Psoas muscle (tissue), 8 donors: ENCODE data around the gene DAB2IP. TPM values are rescaled to one million over a fixed set of nuclear protein-coding genes. Genes with fewer than 3 reads are reported as not detected.
"Not testable (repeated sequence)": the region's sequence is repeated elsewhere in the genome, so short reads cannot be mapped to it uniquely, and the experiment has no call there.

Experiments
- ATAC-seq, 4 donors: fragments of 200-7000 bp; cut with Tn5 transposase; one replicate each; pipeline ENCODE4 v1.9.1; 2020; ENCODE audit warnings: moderate library complexity in 3 of 4, mild to moderate bottlenecking in 2 of 4
- DNase-seq, 2 donors: peaks; one replicate each; pipeline ENCODE4 v3.0.0-alpha.2; 2020
- H3K27ac ChIP-seq: fragments of 200-600 bp; one replicate; pipeline ENCODE4 v1.8.0; 2022
- H3K27me3 ChIP-seq, 3 donors: fragments of 200-600 bp in 1 of 3; one replicate each; pipeline versions ENCODE4 v1.6.1 to v1.8.0; 2013 to 2022; ENCODE audit warnings: low read length in 2 of 3, mild to moderate bottlenecking in 2 of 3, moderate library complexity in 1 of 3; ENCODE audit not compliant: insufficient read depth in 3 of 3
- H3K36me3 ChIP-seq, 2 donors: fragments of 200-600 bp in 1 of 2; one replicate each; pipeline versions ENCODE4 v1.6.1 to v1.8.0; 2013 to 2022; ENCODE audit warnings: low read depth in 1 of 2, mild to moderate bottlenecking in 1 of 2, moderate library complexity in 1 of 2; ENCODE audit not compliant: insufficient read depth in 1 of 2
- H3K4me1 ChIP-seq: fragments of 200-600 bp; one replicate; pipeline ENCODE4 v1.8.0; 2022
- H3K4me3 ChIP-seq: fragments of 200-600 bp; one replicate; pipeline ENCODE4 v1.8.0; 2022; ENCODE audit warnings: mild to moderate bottlenecking
- H3K9me3 ChIP-seq: fragments of 200-600 bp; one replicate; pipeline ENCODE4 v1.8.0; 2022
- CTCF ChIP-seq: fragments of 200-600 bp; IDR thresholded peaks from one replicate; pipeline ENCODE4 v1.8.0; 2022; ENCODE audit warnings: antibody characterized with exemption
- WGBS, 3 donors: extraction: QIAGEN DNeasy Blood & Tissue Kit; methylation state at CpG; one replicate each; pipeline versions ENCODE4 v1.1.6 to v1.1.7; 2013; 5-methylcytosine and 5-hydroxymethylcytosine counted together
- intact Hi-C, 2 donors: fragments of 100-400 bp; cut with DNase I; formaldehyde crosslinking; loops; one replicate each; pipeline versions ENCODE4 v1.11.0 to v1.14.2; 2022
- polyA plus RNA-seq, 3 donors: library from polyadenylated mRNA; stranded (reverse); fragments of 200-250 nt; gene quantifications; one replicate each; pipeline ENCODE4 v1.2.3, GENCODE V29; 2013
- total RNA-seq, 4 donors: library from RNA; stranded (reverse); fragmentation: NEBNext Ultra II Directional in 2 of 4; extraction: Animal tissue kit (Norgen Biotek cat#: 25700) in 2 of 4; gene quantifications; one replicate each; pipeline versions ENCODE4 v1.2.1 to v1.2.4, GENCODE V29; 2021 to 2023
- donor health status: healthy with polysubstance abuse.
- donor health status: DM: no; HTN: no; CAD: no; lungs with moderate emphysema.
- donor health status: Bipolar disorder and iron deficiency.
- donor health status: healthy.
- donor health status: DM: yes; HTN: yes; CAD: no.
- donor health status: DM: no; HTN: no; CAD: no.
- donor health status: DM: no; HTN: no; CAD: no.
- donor health status: DM: yes; HTN: yes; CAD: no.

The DAB2IP gene
- total and polyA plus RNA-seq, 7 donors: 14.1 to 66.2 (median 33.4) TPM

- no peak for DNase-seq
- intact Hi-C loops: no loop called here
- Histone ChIP-seq H3K27me3 (no peaks in the 10 kb centered on the region), H3K36me3 (no peaks in the 10 kb centered on the region), H3K9me3 (no peaks in the 10 kb centered on the region), H3K27ac (peak overlapping the region; percentile 86), H3K4me1 (peaks cover 55% of the 10 kb centered on the region), H3K4me3 (no peak overlapping the region)
- 36 to 60% (median 42%) methylated on average over 11 of the region's 11 CpGs for WGBS, 3 donors
- no peak for TF ChIP-seq CTCF
- ATAC-seq: peak; percentile 36 to 67 (median 54)
Measured at GRCh38 chr9:121619545-121620324, 31.7 kb upstream of the DAB2IP start.

GRCh38 chr9:121620325-121620673 lies 31.1 kb upstream of the DAB2IP start:
- H3K27me3 ChIP-seq: no peaks in the 10 kb centered on the region
- no peak overlapping the region for H3K4me3 ChIP-seq
- ATAC-seq (no peak), DNase-seq (no peak)
- H3K27ac ChIP-seq: peak overlapping the region; percentile 86
- WGBS, 3 donors: 54 to 80% (median 54%) methylated on average over 3 of the region's 3 CpGs
- H3K9me3 ChIP-seq: no peaks in the 10 kb centered on the region
- H3K4me1 ChIP-seq: peaks cover 53% of the 10 kb centered on the region
- H3K36me3 ChIP-seq: no peaks in the 10 kb centered on the region
- intact Hi-C loops: no loop called here
- no peak for TF ChIP-seq CTCF

GRCh38 chr9:121620777-121621449 lies 30.5 kb upstream of the DAB2IP start:
- Histone ChIP-seq H3K4me1 (peaks cover 53% of the 10 kb centered on the region), H3K27ac (peak overlapping the region; percentile 86), H3K27me3 (no peaks in the 10 kb centered on the region), H3K9me3 (no peaks in the 10 kb centered on the region), H3K4me3 (no peak overlapping the region), H3K36me3 (no peaks in the 10 kb centered on the region)
- ATAC-seq (no peak), DNase-seq (no peak)
- peak; percentile 26 for TF ChIP-seq CTCF
- intact Hi-C loops: no loop called here
- WGBS, 3 donors: 64 to 69% (median 66%) methylated on average over 3 of the region's 3 CpGs

DNA sequence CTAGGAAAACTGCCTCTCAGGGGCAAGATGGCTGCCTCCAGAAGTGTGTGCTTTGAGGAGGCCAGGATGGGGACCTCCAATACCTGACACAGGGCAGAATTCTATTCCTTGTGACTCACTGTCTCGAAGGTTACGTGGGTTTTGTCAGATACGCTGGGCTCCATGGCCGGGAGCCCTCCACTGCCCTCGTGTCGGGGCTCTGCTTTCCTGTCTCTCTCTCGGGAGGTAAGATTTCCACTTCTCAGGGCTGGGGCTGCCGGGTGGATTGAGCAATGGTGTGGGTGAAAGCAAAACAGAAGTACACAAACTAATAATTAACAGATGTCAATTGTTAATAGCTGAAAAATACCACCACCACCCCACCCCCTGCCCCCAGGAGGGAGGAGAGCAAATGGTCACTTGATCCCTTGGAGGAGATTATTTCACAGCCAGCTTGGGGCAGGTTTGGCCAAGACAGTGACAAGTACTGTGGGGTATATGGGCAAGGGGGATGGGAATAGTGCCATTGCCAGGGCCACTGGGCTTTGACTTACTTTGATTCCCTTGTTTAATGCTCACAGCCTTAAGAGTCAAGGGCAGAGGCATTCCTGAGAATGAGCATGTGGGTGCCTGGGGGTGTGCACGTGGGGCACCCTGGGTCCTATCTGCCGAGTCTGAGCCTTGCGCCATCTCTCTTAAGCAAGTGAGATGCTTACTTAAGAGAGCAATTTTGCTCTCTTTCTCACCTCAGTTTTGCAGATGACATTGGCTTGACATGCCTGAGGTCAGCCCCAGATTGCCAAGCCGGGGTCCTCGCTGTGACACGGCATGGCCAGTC lies 28.8 kb upstream of the DAB2IP start:
- peak; percentile 23 to 56 (median 44) for ATAC-seq
- WGBS, 3 donors: 39 to 55% (median 39%) methylated on average over 14 of the region's 14 CpGs
- intact Hi-C loops: no loop called here
- no peak for DNase-seq
- Histone ChIP-seq H3K27ac (peak overlapping the region; percentile 86), H3K4me3 (no peak overlapping the region), H3K4me1 (peaks cover 39% of the 10 kb centered on the region), H3K9me3 (no peaks in the 10 kb centered on the region), H3K36me3 (no peaks in the 10 kb centered on the region), H3K27me3 (no peaks in the 10 kb centered on the region)
- no peak for TF ChIP-seq CTCF

- H3K36me3 ChIP-seq, H3K27me3 ChIP-seq, DNase-seq, H3K9me3 ChIP-seq, ATAC-seq, intact Hi-C loops, H3K4me3 ChIP-seq: not testable (repeated sequence)
- 94 to 97% (median 96%) methylated on average over 2 of the region's 2 CpGs for WGBS, 3 donors
- Histone ChIP-seq H3K4me1 (peaks cover 38% of the 10 kb centered on the region), H3K27ac (peak overlapping the region; percentile 86)
Measured at GRCh38 chr9:121623430-121623829, 28.0 kb upstream of the DAB2IP start.
